ENCODE data around the gene PTPRZ1.

Gene PTPRZ1

DNA sequence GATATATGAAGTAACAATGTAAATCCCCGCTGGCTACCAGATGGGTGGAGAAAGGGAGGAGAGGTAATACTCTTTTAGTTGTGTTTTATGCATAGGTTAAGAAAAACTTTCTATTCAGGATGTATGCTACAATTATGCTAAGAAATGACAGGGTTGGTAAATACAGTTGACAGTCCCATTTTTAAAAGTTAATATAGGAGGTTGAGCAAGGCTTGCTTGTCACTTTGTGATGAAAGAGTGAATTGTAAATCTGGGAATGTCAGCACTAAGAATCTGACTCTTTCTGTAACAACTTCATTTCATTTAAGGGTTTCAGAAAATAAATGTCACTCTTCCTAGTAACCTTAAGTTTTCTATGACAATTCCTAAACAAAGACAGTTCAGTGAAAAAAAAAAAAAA is 59.8 kb downstream of the PTPRZ1 start:
- TF ChIP-seq POLR2AphosphoS5 (IDR thresholded peaks at IDR 0.05; ENCODE audit: low read depth, low read length) = no peak
- TF ChIP-seq, protein P1, sequence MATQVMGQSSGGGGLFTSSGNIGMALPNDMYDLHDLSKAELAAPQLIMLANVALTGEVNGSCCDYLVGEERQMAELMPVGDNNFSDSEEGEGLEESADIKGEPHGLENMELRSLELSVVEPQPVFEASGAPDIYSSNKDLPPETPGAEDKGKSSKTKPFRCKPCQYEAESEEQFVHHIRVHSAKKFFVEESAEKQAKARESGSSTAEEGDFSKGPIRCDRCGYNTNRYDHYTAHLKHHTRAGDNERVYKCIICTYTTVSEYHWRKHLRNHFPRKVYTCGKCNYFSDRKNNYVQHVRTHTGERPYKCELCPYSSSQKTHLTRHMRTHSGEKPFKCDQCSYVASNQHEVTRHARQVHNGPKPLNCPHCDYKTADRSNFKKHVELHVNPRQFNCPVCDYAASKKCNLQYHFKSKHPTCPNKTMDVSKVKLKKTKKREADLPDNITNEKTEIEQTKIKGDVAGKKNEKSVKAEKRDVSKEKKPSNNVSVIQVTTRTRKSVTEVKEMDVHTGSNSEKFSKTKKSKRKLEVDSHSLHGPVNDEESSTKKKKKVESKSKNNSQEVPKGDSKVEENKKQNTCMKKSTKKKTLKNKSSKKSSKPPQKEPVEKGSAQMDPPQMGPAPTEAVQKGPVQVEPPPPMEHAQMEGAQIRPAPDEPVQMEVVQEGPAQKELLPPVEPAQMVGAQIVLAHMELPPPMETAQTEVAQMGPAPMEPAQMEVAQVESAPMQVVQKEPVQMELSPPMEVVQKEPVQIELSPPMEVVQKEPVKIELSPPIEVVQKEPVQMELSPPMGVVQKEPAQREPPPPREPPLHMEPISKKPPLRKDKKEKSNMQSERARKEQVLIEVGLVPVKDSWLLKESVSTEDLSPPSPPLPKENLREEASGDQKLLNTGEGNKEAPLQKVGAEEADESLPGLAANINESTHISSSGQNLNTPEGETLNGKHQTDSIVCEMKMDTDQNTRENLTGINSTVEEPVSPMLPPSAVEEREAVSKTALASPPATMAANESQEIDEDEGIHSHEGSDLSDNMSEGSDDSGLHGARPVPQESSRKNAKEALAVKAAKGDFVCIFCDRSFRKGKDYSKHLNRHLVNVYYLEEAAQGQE (IDR thresholded peaks at IDR 0.05; ENCODE audit: insufficient read depth in 1 of 2, low read depth in 2 of 2, low read length in 2 of 2) = no peak
- TF ChIP-seq FOXP2 (optimal IDR thresholded peaks at IDR 0.05; ENCODE audit: borderline replicate concordance, extremely low read depth, extremely low read length, insufficient read depth) = no peak
- TF ChIP-seq TAF1 (IDR thresholded peaks at IDR 0.05; ENCODE audit: borderline replicate concordance, insufficient read depth, low read length) = no peak
- TF ChIP-seq SIN3A (IDR thresholded peaks at IDR 0.05; ENCODE audit: borderline replicate concordance, insufficient read depth, low read length) = no peak

GRCh38 chr7:121936951-121937623 is 64.1 kb downstream of the PTPRZ1 start:
- TF ChIP-seq FOXP2 (optimal IDR thresholded peaks at IDR 0.05; ENCODE audit: borderline replicate concordance, extremely low read depth, extremely low read length, insufficient read depth) = no peak
- TF ChIP-seq, protein P1 (IDR thresholded peaks at IDR 0.05; ENCODE audit: insufficient read depth in 1 of 2, low read depth in 2 of 2, low read length in 2 of 2) = no peak
- TF ChIP-seq TAF1 (IDR thresholded peaks at IDR 0.05; ENCODE audit: borderline replicate concordance, insufficient read depth, low read length) = no peak
- TF ChIP-seq SIN3A (IDR thresholded peaks at IDR 0.05; ENCODE audit: borderline replicate concordance, insufficient read depth, low read length) = no peak
- TF ChIP-seq POLR2AphosphoS5 (IDR thresholded peaks at IDR 0.05; ENCODE audit: low read depth, low read length) = no peak

GRCh38 chr7:121938429-121938996 is 65.6 kb downstream of the PTPRZ1 start:
- no peak for TF ChIP-seq SIN3A (IDR thresholded peaks at IDR 0.05; ENCODE audit: borderline replicate concordance, insufficient read depth, low read length)
- no peak for TF ChIP-seq POLR2AphosphoS5 (IDR thresholded peaks at IDR 0.05; ENCODE audit: low read depth, low read length)
- no peak for TF ChIP-seq FOXP2 (optimal IDR thresholded peaks at IDR 0.05; ENCODE audit: borderline replicate concordance, extremely low read depth, extremely low read length, insufficient read depth)
- no peak for TF ChIP-seq TAF1 (IDR thresholded peaks at IDR 0.05; ENCODE audit: borderline replicate concordance, insufficient read depth, low read length)
- TF ChIP-seq, protein P1 (IDR thresholded peaks at IDR 0.05; ENCODE audit: insufficient read depth in 1 of 2, low read depth in 2 of 2, low read length in 2 of 2) = no peak

GRCh38 chr7:121940918-121941317 is 68.0 kb downstream of the PTPRZ1 start:
- TF ChIP-seq SIN3A (IDR thresholded peaks at IDR 0.05; ENCODE audit: borderline replicate concordance, insufficient read depth, low read length) = no peak

- TF ChIP-seq SIN3A (IDR thresholded peaks at IDR 0.05; ENCODE audit: borderline replicate concordance, insufficient read depth, low read length) (no peak), POLR2AphosphoS5 (IDR thresholded peaks at IDR 0.05; ENCODE audit: low read depth, low read length) (no peak), FOXP2 (optimal IDR thresholded peaks at IDR 0.05; ENCODE audit: borderline replicate concordance, extremely low read depth, extremely low read length, insufficient read depth) (no peak), TAF1 (IDR thresholded peaks at IDR 0.05; ENCODE audit: borderline replicate concordance, insufficient read depth, low read length) (no peak)
- TF ChIP-seq, protein P1 (IDR thresholded peaks at IDR 0.05; ENCODE audit: insufficient read depth in 1 of 2, low read depth in 2 of 2, low read length in 2 of 2) = no peak
Measured at GRCh38 chr7:121941830-121942229, 68.9 kb downstream of the PTPRZ1 start.
